Stimulated activated memory B cell treated with anti-CD40 and anti-IgM and Interleukin-4, amounts not matched to agents 10 μg/mL and 1 μg/mL and 100 μg/mL, for 72 hours (primary cell): ENCODE data around the gene C10orf71.
A peak's percentile ranks its signal among the peaks of the same experiment; 100 is the strongest.

ENCODE experiments used
- ATAC-seq: fragments of 150-1000 bp; cut with Tn5 transposase; 2 replicates; pipeline ENCODE4 v1.10.0; 2021
- H3K27ac Mint-ChIP-seq: one replicate; pipeline ENCODE4 v1.8.0; 2022; ENCODE audit warnings: mild to moderate bottlenecking, mixed read lengths
- H3K27me3 Mint-ChIP-seq: one replicate; pipeline ENCODE4 v1.8.0; 2022; ENCODE audit warnings: mixed read lengths
- H3K36me3 Mint-ChIP-seq: one replicate; pipeline ENCODE4 v1.8.0; 2022; ENCODE audit warnings: mixed read lengths
- H3K4me1 Mint-ChIP-seq: one replicate; pipeline ENCODE4 v1.8.0; 2022; ENCODE audit warnings: mixed read lengths
- H3K4me3 Mint-ChIP-seq: one replicate; pipeline ENCODE4 v1.8.0; 2022; ENCODE audit warnings: mild to moderate bottlenecking, moderate library complexity, mixed read lengths
- H3K9me3 Mint-ChIP-seq: one replicate; pipeline ENCODE4 v1.8.0; 2022; ENCODE audit warnings: mixed read lengths

The C10orf71 gene

DNA sequence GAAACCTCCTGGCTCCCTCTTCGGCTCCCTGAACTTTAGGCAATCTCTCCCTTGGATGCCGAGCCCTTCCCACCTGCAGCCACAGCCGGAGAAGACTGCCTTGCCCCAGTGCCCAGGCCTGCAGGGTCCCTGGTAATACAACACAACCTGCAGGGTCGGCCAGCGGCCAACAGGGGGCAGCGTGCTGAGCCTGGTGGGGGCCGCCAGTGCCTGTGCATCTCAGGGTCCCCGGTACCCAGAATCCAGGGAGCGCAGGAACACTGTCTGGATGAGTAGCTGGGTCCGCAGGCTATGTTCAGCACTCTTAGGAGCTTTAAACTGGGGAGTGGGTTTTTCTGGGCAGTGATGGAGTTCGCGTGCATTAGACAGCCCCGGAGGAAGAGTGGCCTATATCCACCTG, 17.5 kb upstream of the C10orf71 start:
- Mint-ChIP-seq H3K9me3 (peaks cover 3% of the 10 kb centered on the region), H3K27me3 (no peaks in the 10 kb centered on the region), H3K36me3 (no peaks in the 10 kb centered on the region), H3K27ac (no peak overlapping the region), H3K4me1 (no peaks in the 10 kb centered on the region), H3K4me3 (no peak overlapping the region)
- no peak for ATAC-seq

DNA sequence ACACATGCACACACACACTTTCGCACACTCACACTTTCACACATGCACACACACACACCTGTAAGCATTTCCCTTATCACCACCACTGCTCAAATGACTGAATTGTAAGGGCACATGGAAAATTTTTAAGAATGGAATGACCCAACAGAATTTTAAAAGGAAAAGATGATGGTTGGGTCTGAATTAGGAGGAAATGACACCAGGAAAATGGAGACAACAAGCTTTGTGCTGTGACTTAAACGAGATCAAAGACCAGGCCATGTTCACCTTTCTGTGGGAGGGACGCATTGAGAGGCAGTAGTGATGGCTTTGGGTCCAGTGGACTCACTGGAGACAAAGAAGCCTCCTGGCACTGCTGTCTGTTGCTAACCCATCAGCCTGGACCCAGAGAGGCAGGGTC, 16.7 kb upstream of the C10orf71 start:
- H3K4me1 Mint-ChIP-seq, result no peaks in the 10 kb centered on the region
- H3K27ac Mint-ChIP-seq, result no peak overlapping the region
- peaks cover 3% of the 10 kb centered on the region for H3K9me3 Mint-ChIP-seq
- H3K4me3 Mint-ChIP-seq, result no peak overlapping the region
- H3K27me3 Mint-ChIP-seq, result no peaks in the 10 kb centered on the region
- no peak for ATAC-seq
- no peaks in the 10 kb centered on the region for H3K36me3 Mint-ChIP-seq

DNA sequence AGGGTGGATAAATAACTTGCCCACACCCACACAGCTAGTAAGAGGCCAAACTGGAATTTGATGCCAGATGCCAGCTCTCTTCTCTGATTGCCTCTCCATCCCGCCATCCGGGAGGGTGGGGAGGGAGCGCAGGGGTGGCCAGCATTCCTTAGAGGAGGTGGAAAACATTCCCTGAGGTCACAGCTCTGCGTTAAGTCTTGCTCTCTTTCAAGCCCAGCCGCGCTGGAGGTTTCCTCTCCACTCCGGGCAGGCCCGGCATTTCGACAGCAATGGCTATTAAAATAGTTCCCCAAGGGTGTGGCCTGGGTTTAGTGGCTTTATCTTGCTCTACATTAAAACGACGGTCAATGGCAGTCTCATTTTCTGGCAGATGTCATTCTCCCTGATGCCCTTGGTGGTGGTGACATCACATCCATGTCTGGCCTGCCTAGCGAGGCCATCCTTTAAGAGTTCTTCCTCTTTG, 16.1 kb upstream of the C10orf71 start:
- H3K4me3 Mint-ChIP-seq, result no peak overlapping the region
- peaks cover 3% of the 10 kb centered on the region for H3K9me3 Mint-ChIP-seq
- H3K36me3 Mint-ChIP-seq, result no peaks in the 10 kb centered on the region
- H3K27ac Mint-ChIP-seq, result no peak overlapping the region
- no peak for ATAC-seq
- no peaks in the 10 kb centered on the region for H3K27me3 Mint-ChIP-seq
- H3K4me1 Mint-ChIP-seq, result no peaks in the 10 kb centered on the region

DNA sequence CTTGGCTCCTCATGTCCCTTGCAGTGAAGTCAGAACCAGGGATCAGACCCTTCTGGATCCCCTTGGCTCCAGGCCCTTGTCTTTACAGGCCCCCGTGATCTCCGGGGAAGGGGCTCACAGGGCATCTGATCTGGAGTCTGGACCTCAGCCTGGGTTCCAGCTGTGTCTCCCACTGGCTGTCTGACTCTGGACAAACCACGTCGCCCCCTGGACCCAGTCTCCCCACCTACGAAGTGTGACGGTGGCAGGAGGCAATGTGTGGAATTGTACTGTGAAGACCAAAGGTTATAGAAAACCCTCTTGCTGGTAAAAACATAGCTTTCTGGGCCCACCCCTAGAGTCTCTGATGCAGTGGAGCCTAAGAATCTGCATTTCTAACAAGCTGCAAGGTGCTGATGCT, 15.5 kb upstream of the C10orf71 start:
- Mint-ChIP-seq H3K27ac (no peak overlapping the region), H3K27me3 (no peaks in the 10 kb centered on the region), H3K9me3 (peaks cover 3% of the 10 kb centered on the region), H3K4me3 (no peak overlapping the region), H3K36me3 (no peaks in the 10 kb centered on the region), H3K4me1 (no peaks in the 10 kb centered on the region)
- ATAC-seq, result no peak

DNA sequence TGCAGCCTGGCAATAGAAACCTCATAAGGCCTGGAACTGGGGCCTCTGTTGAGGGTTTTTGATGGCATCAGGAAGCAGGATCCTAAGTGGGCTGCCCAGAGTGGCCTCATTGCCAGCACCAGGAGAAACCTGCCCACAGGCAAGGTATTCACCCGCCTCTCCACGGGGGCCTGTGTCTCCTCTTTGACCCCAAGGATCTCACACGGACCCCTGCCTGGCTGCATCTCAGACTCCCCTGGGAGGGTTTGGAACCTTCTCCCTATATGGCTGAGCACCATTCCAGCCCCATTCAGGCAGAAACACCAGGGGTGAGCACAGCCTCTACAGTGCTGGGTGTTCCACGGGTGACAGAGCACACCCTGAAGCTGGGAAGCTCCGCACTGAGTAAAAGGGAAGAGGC, 14.6 kb upstream of the C10orf71 start:
- H3K27me3 Mint-ChIP-seq, result peaks cover under 1% of the 10 kb centered on the region
- ATAC-seq, result no peak
- peaks cover 3% of the 10 kb centered on the region for H3K9me3 Mint-ChIP-seq
- H3K36me3 Mint-ChIP-seq, result no peaks in the 10 kb centered on the region
- no peak overlapping the region for H3K4me3 Mint-ChIP-seq
- H3K27ac Mint-ChIP-seq, result no peak overlapping the region
- no peaks in the 10 kb centered on the region for H3K4me1 Mint-ChIP-seq

DNA sequence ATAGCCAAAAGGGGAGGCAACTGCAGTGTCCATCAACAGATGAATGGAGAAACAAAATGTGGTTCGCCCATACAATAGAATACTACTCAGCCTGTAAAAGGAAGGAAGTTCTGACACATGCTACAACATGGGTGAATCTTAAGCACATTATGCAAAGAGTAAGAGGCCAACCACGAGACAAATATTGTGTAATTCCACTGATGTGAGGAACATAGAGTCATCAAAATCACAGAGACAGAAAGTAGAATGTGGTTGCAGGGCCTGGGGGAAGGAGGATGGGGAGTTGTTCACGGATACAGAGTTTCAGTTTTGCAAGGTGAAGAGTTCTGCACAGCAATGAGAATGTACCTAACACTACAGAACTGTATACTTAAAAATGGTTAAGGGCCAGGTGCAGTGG, 13.7 kb upstream of the C10orf71 start:
- H3K36me3 Mint-ChIP-seq, result no peaks in the 10 kb centered on the region
- no peak for ATAC-seq
- H3K4me3 Mint-ChIP-seq, result no peak overlapping the region
- H3K27me3 Mint-ChIP-seq, result peaks cover 8% of the 10 kb centered on the region
- H3K27ac Mint-ChIP-seq, result no peak overlapping the region
- H3K4me1 Mint-ChIP-seq, result no peaks in the 10 kb centered on the region
- peaks cover 3% of the 10 kb centered on the region for H3K9me3 Mint-ChIP-seq

DNA sequence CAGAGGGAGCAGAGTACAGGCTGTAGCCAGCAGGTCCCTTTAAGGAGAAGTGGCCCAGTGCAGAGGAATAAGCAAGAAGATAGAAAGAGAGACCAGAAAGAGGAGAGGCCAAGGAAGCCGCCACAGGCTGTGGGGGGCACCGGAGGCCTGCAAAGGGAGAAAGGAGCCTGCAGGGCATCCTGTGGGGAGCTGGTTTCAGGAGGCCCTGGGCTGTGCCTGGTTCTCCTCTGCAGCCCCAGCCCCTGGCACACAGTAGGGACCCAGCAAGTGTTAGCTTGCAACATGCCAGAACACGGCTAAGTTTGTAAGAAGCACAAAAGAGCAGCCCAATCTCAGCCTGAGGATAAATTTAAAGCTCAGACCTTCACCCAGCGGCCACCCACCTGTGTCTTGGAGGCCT, 12.3 kb upstream of the C10orf71 start:
- ATAC-seq, result no peak
- peaks cover 3% of the 10 kb centered on the region for H3K9me3 Mint-ChIP-seq
- no peak overlapping the region for H3K27ac Mint-ChIP-seq
- no peaks in the 10 kb centered on the region for H3K36me3 Mint-ChIP-seq
- no peak overlapping the region for H3K4me3 Mint-ChIP-seq
- peaks cover 10% of the 10 kb centered on the region for H3K27me3 Mint-ChIP-seq
- H3K4me1 Mint-ChIP-seq, result no peaks in the 10 kb centered on the region

DNA sequence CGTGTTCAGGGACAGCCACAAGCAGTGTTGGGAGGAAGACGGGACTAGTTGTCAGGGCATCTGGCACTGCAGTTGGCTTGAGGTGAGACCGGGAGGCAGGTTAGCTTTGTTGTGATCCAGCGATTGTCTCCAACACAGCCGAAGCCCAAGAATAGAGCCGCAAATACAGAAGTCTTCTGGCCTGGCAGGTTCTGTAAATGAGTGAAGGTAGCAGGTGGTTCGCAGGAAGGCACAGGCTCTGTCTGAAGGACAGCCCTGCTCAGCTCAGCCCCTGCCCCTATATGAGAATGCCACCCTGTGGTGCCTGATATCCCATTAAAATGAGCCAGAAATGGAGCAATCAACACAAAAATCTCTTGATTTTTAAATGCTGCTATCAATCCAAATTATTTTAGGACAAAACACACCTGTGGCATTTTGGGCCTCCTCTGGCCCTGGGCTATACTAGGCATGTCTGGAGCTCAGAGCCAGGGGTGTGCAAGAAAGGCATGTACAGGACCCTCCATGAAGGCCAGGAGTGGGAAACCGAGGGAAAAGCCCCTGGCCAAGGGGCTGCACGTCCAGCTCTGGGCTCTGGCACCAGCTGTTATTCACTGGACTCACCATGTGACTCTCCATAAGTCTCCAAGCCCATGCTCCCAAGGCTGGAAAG, 11.2 kb upstream of the C10orf71 start:
- H3K27ac Mint-ChIP-seq, result no peak overlapping the region
- H3K4me3 Mint-ChIP-seq, result no peak overlapping the region
- peaks cover 19% of the 10 kb centered on the region for H3K27me3 Mint-ChIP-seq
- H3K36me3 Mint-ChIP-seq, result no peaks in the 10 kb centered on the region
- H3K9me3 Mint-ChIP-seq, result peaks cover 3% of the 10 kb centered on the region
- no peak for ATAC-seq
- no peaks in the 10 kb centered on the region for H3K4me1 Mint-ChIP-seq

DNA sequence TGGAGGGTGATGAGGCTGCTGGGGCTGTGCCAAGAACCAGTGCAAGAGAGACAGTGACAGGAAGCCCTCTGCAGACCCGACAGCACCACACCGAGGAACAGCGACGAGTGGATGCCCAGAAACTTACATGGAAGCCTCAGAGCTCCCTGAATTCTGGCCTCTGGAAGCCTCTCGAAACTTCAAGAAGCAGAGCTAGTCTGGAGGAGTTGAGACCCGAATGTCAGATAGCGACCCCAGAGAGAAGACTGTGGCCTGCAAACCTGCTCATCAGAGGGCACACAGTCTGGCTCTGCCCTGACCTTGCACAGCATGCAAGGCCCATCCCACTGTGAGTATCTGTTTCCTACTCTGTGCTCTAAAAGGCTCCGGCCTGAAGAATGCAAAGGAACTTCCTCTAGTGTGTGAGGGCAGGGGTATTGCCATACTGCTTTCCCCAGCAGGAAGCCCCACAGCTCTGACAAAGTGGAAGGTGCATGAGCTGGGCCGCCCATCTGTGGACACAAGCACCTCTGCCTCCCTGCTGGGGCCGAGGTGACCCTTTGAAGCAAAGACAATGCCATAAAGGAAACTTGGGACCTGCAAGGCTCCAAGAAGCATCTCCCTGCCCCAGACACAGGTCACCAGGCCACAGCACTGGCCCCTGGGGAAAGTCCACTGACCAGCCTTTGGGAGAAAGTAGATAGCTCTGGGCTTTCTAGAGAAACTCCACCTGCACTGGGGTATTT, 10.5 kb upstream of the C10orf71 start:
- no peak for ATAC-seq
- no peaks in the 10 kb centered on the region for H3K36me3 Mint-ChIP-seq
- H3K4me3 Mint-ChIP-seq, result no peak overlapping the region
- peaks cover 3% of the 10 kb centered on the region for H3K9me3 Mint-ChIP-seq
- peaks cover 22% of the 10 kb centered on the region for H3K27me3 Mint-ChIP-seq
- no peak overlapping the region for H3K27ac Mint-ChIP-seq
- H3K4me1 Mint-ChIP-seq, result no peaks in the 10 kb centered on the region

DNA sequence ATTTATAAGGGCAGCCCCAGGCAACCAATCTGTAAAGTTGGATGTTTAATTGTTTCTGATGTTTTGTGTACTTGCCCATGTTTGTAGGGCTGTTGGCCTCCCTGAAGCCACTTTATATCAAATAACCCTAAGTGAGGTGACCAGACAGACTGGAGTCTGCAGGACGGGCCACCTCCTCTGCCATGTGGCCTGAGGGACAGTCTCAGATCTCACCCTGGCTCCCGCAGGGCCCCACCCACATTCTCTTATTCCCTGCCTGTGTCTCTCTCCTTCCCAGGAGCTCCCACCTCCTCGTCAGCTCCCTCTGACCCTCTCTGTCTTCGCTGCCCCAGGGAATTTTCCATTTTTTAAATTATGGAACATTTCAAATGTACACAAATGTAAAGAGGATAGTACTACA, 9.5 kb upstream of the C10orf71 start:
- no peak for ATAC-seq
- Mint-ChIP-seq H3K9me3 (peaks cover 3% of the 10 kb centered on the region), H3K36me3 (no peaks in the 10 kb centered on the region), H3K27ac (peak overlapping the region; percentile 60), H3K4me1 (no peaks in the 10 kb centered on the region), H3K4me3 (no peak overlapping the region), H3K27me3 (peaks cover 22% of the 10 kb centered on the region)

DNA sequence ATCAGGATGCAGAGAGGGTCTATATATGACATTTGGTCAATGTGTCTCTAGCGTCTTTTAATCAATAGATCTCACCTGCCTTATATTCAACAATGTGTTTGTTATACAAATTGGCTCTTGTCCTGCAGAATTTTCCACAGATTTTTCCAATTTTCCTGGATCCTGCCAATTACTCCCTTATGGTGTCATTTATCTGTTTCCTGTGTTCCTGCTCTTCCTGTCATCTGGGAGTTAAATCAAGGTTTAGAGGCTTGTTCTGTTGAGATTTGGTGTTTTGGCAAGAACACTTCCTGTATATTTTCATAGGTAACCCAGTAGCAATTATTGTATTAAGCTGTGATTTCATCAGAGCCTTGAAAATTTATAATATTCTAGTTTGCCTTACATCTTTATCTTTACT, 8.8 kb upstream of the C10orf71 start:
- Mint-ChIP-seq H3K36me3 (no peaks in the 10 kb centered on the region), H3K9me3 (no peaks in the 10 kb centered on the region), H3K27ac (peak overlapping the region; percentile 60), H3K4me3 (no peak overlapping the region), H3K4me1 (no peaks in the 10 kb centered on the region), H3K27me3 (peaks cover 22% of the 10 kb centered on the region)
- no peak for ATAC-seq

DNA sequence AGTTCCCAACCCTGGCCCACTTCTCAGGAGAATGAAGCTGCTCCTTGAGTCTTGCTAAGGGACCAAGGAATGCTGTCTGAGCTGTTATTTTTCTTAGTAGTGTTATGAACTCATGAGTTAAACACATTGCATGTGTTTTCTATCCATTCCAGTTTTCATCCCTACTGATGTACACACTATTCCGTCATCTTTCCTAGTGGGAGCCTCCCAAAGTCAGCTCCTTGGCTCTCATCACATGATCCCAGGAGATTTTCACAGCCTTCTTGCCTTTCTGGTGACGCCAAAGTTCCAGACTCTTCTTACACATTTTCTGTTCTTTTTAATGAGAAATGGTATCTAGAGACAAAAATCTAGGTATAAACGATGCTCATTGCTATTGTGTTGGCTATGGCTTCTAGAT, 8.4 kb upstream of the C10orf71 start:
- no peaks in the 10 kb centered on the region for H3K36me3 Mint-ChIP-seq
- no peak overlapping the region for H3K27ac Mint-ChIP-seq
- no peaks in the 10 kb centered on the region for H3K9me3 Mint-ChIP-seq
- H3K27me3 Mint-ChIP-seq, result peaks cover 22% of the 10 kb centered on the region
- no peaks in the 10 kb centered on the region for H3K4me1 Mint-ChIP-seq
- no peak for ATAC-seq
- H3K4me3 Mint-ChIP-seq, result no peak overlapping the region

DNA sequence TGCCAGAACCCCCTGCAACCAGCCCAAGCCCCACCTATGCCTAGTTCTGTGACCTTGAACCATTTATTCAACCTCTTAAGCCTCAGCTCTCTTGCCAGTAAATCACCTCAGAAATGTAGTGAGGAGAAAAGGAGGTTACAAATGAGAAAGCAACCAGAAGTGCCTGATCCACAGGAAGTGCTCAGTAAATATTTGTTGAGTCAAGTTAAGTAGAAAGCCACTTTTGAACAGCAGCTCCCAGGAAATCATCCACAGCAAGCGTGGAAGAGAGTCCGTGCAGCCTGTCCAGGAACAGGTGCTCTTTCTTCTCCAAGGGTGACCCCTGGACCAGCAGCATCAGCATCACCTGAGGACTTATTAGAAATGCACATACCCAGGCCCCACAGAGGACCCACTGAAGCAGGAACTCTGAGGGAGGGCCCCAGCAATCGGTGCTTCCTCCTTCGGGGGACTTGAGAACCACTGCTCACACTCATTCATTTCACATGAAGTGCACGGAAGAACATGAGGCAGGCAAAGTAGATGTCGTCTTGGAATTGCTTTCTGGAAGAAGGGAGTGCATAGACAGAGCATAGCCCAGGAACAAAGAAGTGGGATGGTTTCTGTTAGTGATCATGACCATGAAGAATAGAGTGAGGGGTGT, 6.3 kb upstream of the C10orf71 start:
- ATAC-seq, result no peak
- Mint-ChIP-seq H3K27ac (no peak overlapping the region), H3K27me3 (peaks cover 22% of the 10 kb centered on the region), H3K4me3 (no peak overlapping the region), H3K36me3 (no peaks in the 10 kb centered on the region), H3K9me3 (no peaks in the 10 kb centered on the region), H3K4me1 (no peaks in the 10 kb centered on the region)

DNA sequence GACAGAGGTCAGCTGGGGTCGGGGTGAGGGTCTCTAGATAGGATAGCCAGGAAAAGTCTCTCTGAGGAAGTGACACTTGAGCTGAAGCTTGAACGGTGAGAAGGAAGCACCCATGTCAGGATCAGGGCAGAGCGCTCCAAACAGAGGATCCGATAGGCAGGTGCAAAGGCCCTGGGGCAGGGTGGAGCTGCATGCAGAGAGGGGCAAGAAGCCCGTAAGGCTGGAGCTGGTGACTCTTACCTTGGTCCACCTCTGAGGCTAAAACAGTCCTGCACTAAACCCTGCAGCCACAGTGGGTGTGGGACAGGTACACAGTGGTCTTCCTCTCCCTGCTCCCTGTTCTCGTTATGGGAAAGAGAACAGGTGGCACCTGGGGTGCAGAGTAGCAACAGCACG, 5.8 kb upstream of the C10orf71 start:
- no peaks in the 10 kb centered on the region for H3K9me3 Mint-ChIP-seq
- no peak overlapping the region for H3K4me3 Mint-ChIP-seq
- no peak overlapping the region for H3K27ac Mint-ChIP-seq
- no peaks in the 10 kb centered on the region for H3K36me3 Mint-ChIP-seq
- ATAC-seq, result no peak
- H3K27me3 Mint-ChIP-seq, result peaks cover 22% of the 10 kb centered on the region
- H3K4me1 Mint-ChIP-seq, result no peaks in the 10 kb centered on the region

DNA sequence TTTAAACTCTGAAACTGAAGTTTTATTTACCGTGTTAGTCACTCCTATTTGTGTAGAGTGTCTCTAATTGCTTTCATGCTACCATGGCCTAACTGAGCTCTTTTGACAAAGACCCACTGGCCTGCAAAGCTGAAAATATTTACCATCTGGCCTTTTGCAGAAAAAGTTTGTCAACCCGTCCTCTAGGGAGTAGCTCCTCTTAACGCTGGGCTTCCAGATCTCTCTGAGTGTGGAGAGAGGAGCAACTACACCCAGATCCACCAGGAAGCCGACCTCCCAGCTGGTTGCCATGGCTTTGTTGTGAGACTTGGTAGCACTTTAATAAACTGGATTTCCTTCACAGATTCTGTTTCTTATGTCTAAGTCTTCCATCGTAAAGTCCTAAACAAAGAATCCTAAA, 4.2 kb upstream of the C10orf71 start:
- Mint-ChIP-seq H3K9me3 (no peaks in the 10 kb centered on the region), H3K27me3 (peaks cover 18% of the 10 kb centered on the region), H3K4me3 (no peak overlapping the region), H3K36me3 (no peaks in the 10 kb centered on the region), H3K4me1 (peaks cover 12% of the 10 kb centered on the region), H3K27ac (no peak overlapping the region)
- no peak for ATAC-seq

DNA sequence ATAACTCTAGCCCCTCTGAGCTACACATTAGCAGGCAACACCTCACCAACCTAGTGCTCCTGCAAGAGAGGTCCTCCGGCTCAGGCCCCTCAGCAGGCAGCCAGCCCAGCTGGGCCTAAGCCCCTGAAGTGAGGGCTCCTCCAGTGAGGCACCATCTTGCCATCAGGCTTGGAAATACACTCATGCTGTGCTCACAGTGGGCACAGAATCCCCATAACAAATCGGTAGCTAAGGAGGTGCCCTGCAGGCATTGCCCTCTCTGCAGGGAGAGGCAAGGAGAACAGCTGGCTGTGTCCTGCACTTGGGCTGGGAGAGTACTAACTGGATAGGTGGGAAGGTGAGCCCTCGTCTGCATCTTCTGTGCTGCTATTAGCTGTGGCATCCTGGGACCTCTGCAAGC, 3.7 kb upstream of the C10orf71 start:
- H3K4me1 Mint-ChIP-seq, result peaks cover 18% of the 10 kb centered on the region
- ATAC-seq, result no peak
- H3K36me3 Mint-ChIP-seq, result no peaks in the 10 kb centered on the region
- peaks cover 14% of the 10 kb centered on the region for H3K27me3 Mint-ChIP-seq
- H3K27ac Mint-ChIP-seq, result no peak overlapping the region
- no peak overlapping the region for H3K4me3 Mint-ChIP-seq
- H3K9me3 Mint-ChIP-seq, result no peaks in the 10 kb centered on the region
